Measurements from ENCODE around the gene RPS6KB2. TPM values are rescaled to one million over a fixed set of nuclear protein-coding genes. Genes with fewer than 3 reads are reported as not detected.

Gene RPS6KB2
- total and polyA plus RNA-seq, 12 donors, result 16.3 to 46.3 (median 23.2) TPM

DNA sequence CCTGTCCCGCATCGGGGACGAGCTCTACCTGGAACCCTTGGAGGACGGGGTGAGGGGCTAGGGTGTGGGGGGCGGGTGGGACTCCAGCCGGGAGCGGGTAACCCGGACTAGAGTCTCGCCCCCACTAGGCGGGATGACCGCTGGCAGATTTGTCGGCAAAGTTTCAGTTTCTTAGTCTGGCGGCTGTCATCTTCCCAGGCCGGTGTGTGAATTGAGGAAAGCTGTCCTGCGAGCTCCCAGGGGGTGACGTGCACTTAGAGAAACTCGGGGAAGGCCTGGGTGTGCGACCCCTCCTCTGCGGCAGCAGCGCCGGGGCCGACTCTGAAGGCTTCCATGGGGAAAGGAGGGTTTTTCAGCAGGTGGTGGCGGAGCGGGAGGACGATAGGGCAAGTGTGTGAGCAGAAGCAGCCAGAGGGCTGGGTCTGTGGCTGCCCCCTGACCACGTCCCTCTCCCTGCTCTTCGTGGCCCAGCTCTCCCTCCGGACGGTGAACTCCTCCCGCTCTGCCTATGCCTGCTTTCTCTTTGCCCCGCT lies 36.0 kb upstream of the RPS6KB2 start:
- intact Hi-C loops (cut with DNase I), result loop anchor here in 2 of 10 donors (5.0 to 10.0 kb wide), 2 partner anchors 75 to 113 kb away; partner anchors contain the start of genes CDK2AP2 (in 1 of the 2), PITPNM1 (in 1 of the 2) and TMEM134 (in 1 of the 2)
- Histone ChIP-seq H3K27me3 (no peaks in the 10 kb centered on the region), H3K9me3 (no peaks in the 10 kb centered on the region), H3K4me3 (peak overlapping the region; percentile 66 to 91 (median 81)), H3K36me3 (peaks cover 0 to 31% (median 4%) of the 10 kb centered on the region in 9 donors), H3K27ac (peak overlapping the region; percentile 28 to 92 (median 86)), H3K4me1 (peaks cover 4 to 31% (median 26%) of the 10 kb centered on the region in 9 donors)
- no peak for TF ChIP-seq CTCF (IDR thresholded peaks at IDR 0.05)
- 8% methylated on average over 31 of the region's 31 CpGs for WGBS, 2 donors
- DNase-seq, result no peak
- peak in 2 of 8 donors; percentile 0 for ATAC-seq

- Histone ChIP-seq H3K4me1 (peaks cover 4 to 41% (median 36%) of the 10 kb centered on the region in 9 donors), H3K36me3 (peaks cover 0 to 43% (median 15%) of the 10 kb centered on the region in 9 donors), H3K27ac (no peak overlapping the region), H3K9me3 (no peaks in the 10 kb centered on the region), H3K27me3 (no peaks in the 10 kb centered on the region), H3K4me3 (no peak overlapping the region)
- DNase-seq (no peak), ATAC-seq (no peak)
- 92 to 94% methylated on average over 18 of the region's 18 CpGs for WGBS, 2 donors
- no peak for TF ChIP-seq CTCF (IDR thresholded peaks at IDR 0.05)
- intact Hi-C loops (cut with DNase I), result loop anchor here in 2 of 10 donors (5.0 to 10.0 kb wide), 2 partner anchors 74 to 111 kb away; partner anchors contain the start of genes CDK2AP2 (in 1 of the 2), PITPNM1 (in 1 of the 2) and TMEM134 (in 1 of the 2)
Observed at GRCh38 chr11:67393437-67393836, 34.9 kb upstream of the RPS6KB2 start.

- no peak for TF ChIP-seq CTCF (IDR thresholded peaks at IDR 0.05)
- H3K4me3 ChIP-seq, result no peak overlapping the region
- 74 to 76% methylated on average over 5 of the region's 5 CpGs for WGBS, 2 donors
- peaks cover 0 to 48% (median 20%) of the 10 kb centered on the region in 9 donors for H3K36me3 ChIP-seq
- no peak for ATAC-seq
- H3K9me3 ChIP-seq, result no peaks in the 10 kb centered on the region
- H3K4me1 ChIP-seq, result peaks cover 4 to 46% (median 38%) of the 10 kb centered on the region in 9 donors
- no peaks in the 10 kb centered on the region for H3K27me3 ChIP-seq
- DNase-seq, result no peak
- intact Hi-C loops (cut with DNase I), result loop anchor here in 2 of 10 donors (5.0 to 10.0 kb wide), 2 partner anchors 73 to 111 kb away; partner anchors contain the start of genes CDK2AP2 (in 1 of the 2), PITPNM1 (in 1 of the 2) and TMEM134 (in 1 of the 2)
- no peak overlapping the region for H3K27ac ChIP-seq
Observed at GRCh38 chr11:67393990-67394389, 34.3 kb upstream of the RPS6KB2 start.

GRCh38 chr11:67395555-67396258 lies 32.6 kb upstream of the RPS6KB2 start:
- 86 to 87% methylated on average over 19 of the region's 19 CpGs for WGBS, 2 donors
- ATAC-seq (no peak), DNase-seq (no peak)
- no peak for TF ChIP-seq CTCF (IDR thresholded peaks at IDR 0.05)
- H3K36me3 ChIP-seq, result peaks cover 0 to 65% (median 26%) of the 10 kb centered on the region in 9 donors
- no peaks in the 10 kb centered on the region for H3K9me3 ChIP-seq
- no peak overlapping the region for H3K4me3 ChIP-seq
- no peaks in the 10 kb centered on the region for H3K27me3 ChIP-seq
- peaks cover 4 to 59% (median 49%) of the 10 kb centered on the region in 9 donors for H3K4me1 ChIP-seq
- H3K27ac ChIP-seq, result no peak overlapping the region
- intact Hi-C loops (cut with DNase I), result loop anchor here in 2 of 10 donors (2.0 to 10.0 kb wide), 2 partner anchors 109 to 111 kb away; partner anchors contain the start of genes CDK2AP2 (in 1 of the 2) and PITPNM1 (in 1 of the 2)

Measured in heart right ventricle (tissue), 16 donors.